Central memory CD4-positive, alpha-beta T cell (primary cell): ENCODE data around the gene MED7.

ENCODE experiments used
- DNase-seq: peaks from one replicate; pipeline ENCODE4 v3.0.0; 2022

Gene MED7

DNA sequence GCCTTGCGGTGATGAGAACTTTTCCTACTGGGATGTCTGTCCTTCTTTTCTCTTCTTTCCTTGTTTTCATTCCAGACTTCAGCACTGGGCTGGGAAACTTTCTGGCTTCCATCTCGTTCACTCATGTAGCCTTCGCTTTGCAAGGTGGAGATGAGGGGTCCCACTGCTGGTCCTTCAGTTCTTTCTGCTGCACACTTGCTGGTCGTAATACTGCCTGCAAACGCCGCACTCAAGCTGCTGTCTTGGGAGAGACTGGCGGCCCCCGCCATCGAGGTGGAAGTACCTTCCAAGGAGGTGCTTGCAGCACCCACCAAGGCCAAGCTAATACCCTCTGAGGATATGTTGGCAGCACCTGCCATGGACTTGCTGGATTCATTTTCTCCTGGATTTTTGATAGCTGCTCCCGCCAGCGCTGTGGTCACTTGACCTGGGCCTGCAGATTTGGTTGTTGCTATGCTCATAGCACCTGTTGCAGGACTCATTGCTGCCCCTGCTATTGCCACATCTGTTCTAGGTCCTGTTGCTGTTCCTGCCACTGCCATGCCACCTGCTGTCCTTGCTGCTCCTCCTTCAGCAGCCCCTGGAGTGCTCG lies 20.4 kb upstream of the MED7 start:
- DNase-seq = no peak

DNA sequence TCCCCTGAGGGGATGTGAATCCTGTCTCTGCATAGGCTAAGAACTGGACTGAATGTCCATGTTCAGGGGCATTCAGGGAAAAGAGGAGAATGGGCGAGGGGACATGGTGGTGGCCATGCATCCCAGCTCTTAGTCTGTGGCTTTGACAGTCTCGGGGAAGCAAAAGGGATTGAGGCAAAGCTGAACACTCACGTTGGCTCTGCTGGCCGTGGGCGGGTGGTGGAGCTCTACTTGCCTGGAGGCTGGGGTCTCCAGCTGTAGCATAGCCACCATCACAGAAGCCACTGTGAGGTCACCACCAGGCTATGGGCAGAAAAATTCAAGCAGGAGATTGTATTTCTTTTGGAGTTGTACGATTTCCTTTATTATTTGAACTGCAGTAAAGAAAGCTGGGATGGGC lies 19.3 kb upstream of the MED7 start:
- DNase-seq = no peak

DNA sequence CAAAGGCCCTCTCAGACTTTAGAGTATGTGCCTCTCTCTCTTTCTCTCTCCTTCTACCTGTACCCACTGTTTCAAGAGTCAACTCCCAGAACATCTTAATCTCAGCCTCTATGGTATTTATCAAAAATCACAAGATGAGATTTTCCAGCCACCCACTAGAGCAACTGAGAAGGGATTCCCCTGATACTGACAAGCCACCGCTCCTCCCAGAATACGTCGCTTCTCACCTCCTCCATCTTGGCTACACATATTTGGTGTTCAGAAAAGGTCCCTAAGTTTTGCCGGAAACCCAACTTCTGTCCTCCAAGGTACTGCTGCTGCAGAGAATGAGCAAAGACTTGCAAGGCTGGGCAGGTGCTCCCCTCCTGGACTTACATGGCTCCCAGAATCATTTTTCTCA lies 17.3 kb upstream of the MED7 start:
- DNase-seq = peak; percentile 65

DNA sequence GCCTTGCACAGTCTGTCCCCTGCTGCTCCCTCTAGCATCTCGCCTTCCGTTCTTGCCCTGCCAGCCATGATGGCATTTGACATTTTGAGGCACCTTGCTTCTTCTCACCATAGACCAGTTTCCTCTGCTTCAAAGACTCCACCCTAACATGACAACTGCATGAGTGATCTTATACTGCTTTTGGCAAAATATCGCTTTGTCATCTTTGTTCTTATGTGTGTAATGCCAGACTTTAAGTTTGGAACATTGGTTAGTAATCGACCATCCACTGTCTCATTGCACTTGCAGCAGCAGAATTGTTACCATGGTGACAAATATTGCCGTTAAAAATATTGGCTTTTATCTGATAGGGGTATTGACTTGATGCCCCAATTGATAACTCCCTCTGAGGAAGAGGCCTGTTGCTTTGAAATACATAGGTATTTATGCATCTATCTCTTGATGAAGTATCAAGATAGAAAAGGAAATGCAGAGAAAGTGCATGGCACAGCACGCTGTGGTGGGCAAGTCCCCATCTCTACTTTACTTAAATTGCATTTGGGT lies 16.6 kb upstream of the MED7 start:
- DNase-seq = peak; percentile 83

DNA sequence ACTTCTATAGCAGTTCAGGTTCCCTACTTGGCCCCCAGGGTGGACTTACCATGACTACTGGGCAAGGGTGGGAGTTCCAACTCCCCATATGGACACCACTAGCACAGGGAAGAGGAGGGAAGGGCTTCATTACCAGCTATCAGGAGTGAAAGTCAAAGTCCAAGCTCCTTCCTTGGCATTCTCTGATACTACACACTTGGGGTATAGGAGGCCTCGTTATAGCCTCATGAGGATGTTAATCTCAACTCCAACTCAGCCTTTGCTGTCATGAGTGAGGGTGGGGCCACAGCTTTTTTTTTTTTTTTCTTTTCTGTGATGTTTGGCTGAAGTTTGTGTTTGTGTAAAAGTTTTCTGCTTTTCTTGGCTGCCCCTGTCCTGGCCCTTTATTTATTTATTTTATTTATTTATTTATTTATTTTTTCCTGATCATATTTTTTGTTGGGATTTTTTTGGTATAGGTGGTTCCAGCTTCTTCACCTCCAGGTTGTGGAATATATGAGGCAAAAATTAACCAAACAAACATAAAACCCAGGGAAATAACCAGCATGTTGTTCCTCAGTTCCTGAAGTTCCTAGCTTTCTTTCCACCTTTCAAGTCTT lies 14.7 kb upstream of the MED7 start:
- no peak for DNase-seq

DNA sequence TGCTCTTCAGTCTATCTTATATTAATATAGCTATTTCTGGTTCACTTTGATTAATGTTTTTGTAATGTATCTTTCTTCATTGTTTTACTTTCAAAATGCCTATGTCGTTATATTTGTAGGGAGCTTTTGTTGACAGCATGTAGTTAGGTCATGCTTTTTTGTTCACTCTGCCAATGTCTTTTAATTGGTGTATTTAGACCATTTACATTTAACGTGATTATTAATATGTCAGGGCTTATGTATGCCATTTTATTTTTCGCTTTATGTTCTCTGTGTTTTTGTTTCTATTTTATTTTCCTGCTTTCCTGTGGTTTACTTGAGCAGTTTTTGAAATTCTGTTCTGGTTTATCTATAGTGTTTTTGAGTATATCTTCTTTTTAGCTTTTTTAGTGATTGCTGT lies 12.6 kb upstream of the MED7 start:
- no peak for DNase-seq

DNA sequence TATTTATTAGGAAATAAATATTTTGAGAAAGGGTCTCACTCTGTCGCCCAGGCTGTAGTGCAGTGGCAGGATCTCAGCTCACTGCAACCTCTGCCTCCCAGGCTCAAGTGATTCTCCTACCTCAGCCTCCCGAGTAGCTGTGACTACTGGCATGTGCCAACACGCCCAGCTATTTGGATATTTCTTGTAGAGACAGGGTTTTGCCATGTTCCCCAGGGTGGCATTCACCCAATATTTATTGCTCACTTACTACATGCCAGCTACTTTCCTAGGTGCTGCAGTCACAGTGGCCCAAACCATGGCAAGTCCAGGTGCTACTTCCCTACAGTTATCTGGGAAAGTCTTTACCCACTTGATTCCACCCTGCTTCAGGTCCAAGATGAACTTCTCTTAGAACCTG lies 8.3 kb upstream of the MED7 start:
- no peak for DNase-seq

DNA sequence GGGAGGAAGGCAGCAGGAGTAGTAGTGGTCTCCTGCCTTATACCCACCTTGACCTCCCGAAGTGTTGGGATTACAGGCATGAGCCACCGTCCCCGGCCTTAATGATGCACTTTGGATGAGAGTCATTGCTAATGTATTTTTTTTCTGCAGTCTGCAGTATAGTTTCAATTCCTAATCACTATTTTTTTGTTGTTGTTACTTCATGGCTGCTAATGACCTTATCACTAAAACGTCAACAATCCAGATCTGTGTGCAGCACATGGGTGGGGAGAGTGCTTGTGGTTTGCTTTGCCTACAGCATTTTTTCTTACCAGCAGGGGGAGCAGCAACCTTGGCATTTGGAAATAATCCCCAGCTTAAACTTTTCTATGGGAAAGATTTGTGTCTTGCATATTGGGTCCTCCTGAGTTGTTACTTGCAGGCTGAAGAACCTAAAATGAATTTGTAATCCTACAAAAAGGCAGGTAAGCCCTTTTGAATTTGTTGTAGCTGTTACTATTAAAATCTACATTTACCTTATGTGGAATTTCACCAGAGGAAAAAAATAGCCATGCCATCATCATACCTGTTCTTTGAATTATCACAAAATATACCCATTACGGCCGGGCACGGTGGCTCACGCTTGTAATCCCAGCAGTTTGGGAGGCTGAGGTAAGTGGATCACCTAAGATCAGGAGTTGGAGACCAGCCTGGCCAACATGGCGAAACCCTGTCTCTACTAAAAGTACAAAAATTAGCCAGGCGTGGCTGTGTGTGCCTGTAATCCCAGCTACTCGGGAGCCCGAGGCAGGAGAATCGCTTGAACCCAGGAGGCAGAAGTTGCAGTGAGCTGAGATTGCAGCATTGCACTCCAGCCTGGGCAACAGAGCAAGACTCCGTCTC lies 6.3 kb upstream of the MED7 start:
- peak; percentile 80 for DNase-seq

DNA sequence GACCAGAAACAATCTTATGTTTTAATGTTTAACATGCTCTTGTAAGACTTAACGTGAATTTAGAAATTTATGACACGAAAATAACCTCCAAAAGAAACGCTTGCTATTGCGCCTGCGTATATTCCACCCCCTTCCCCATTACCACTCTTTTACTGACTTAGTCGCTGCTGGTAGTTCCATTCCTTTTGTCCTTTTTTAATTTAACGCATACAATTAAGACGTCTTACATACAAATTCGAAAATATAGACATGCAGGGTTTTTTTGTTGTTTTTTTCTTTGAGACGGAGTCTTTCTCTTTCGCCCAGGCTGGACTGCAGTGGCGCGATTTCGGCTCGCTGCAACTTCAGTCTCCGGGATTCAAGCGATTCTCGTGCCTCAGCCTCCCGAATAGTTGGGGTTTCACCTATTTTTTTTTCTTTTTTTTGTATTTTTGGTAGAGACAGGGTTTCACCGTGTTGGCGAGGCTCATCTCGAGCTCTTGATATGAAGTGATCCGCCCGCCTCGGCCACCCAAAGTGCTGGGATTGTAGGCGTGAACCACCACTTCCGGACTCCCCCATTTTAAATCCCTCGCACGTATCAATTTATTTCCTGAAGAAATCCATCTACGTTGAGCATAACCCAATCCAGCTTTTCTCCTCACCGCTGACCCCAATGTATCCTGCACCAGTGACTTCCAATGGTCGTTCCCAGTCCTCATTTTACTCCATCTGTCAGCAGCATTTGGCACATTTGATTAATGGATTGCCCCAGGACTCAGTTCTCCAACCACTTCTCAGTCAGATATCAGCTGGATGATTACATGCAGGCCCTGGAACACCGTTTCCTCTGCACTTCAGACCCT lies 684 bp upstream of the MED7 start:
- no peak for DNase-seq

DNA sequence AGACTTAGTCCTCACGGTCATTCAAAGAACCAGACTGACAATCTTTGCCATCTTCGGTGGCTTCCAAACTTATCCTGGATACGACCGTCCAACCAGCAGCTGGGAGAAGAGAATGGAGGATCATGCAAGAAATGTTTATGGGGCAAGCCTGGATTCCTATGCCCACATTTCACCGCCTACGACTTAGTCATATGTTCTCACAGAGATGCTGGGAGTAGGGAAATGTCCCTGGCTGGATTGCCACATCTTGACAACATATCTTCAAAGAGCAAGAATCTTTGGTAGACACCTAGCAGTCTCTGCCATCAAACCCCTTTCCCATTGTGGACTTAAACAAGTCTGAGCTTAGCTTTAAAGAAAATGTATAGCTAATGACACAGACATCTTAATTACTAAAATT lies 5.0 kb downstream of the MED7 start:
- DNase-seq = no peak

DNA sequence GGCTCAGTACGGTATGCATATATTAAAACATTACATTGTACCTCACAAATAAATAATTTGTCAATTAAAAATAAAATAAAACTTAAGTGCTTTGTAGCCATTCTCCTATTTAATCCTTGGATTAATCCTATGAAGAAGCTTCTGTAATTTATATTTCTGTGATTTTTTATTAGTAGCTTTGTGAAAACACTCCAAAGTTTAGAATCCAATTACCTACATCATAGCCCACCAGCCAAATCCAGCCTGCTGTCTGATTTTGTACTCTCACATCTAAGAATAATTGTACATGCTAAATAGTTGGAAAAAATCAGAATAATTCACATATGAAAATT lies 10.4 kb downstream of the MED7 start:
- no peak for DNase-seq

DNA sequence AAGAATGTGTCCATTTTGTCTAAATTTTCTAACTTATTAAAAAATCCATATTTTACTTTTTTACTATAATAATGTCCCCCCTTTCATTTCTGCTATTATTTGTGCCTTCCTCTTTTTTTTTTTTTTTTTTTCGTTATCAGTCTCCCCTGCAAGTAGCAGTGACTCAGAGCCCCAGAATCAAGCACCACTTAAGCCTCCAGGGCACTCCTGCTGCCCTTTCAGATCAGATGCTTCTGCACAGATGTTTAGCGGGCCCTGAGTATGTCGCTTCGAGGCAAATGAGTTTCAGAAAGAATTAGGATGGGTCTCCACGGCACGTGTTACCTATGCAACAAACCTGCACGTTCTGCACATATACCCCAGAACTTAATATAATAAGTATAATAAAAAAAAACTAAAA lies 11.7 kb downstream of the MED7 start:
- DNase-seq = no peak

DNA sequence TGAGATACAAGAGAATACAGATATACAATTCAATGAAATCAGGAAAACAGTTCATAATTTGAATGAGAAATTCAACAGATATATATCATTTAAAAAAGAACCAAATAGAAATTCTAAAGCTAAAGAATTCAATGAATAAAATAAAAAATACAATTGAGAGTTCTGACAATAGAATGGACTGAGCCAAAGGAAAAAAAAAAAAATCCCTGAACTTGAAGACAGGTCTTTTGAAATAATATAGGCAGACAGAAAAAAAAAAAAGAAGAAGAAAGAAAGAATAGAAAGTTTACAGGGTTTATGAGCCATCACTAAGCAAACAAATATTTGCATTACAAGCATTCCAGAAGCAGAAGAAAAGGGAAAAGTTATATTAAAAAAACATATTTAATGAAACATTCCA lies 21.0 kb downstream of the MED7 start:
- DNase-seq = no peak

DNA sequence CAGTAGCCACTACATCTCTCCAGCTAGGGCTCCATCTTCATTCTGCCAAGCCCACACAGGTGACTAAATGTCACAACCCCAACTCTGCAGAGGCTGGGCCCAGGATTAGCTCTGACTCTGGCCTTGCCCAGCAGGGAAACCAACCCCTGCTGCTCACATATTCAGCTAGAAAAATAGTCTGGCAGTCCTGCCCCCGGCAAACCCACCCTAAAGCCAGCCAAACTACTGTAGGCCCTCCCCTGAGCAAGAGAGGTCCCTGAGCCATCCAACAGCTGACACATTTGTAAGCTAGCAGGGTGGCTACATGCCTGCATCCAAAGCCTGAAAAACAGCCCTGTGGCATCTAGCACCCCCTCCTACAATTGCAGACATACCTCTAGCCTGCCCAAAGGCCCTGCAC lies 22.6 kb downstream of the MED7 start:
- no peak for DNase-seq

DNA sequence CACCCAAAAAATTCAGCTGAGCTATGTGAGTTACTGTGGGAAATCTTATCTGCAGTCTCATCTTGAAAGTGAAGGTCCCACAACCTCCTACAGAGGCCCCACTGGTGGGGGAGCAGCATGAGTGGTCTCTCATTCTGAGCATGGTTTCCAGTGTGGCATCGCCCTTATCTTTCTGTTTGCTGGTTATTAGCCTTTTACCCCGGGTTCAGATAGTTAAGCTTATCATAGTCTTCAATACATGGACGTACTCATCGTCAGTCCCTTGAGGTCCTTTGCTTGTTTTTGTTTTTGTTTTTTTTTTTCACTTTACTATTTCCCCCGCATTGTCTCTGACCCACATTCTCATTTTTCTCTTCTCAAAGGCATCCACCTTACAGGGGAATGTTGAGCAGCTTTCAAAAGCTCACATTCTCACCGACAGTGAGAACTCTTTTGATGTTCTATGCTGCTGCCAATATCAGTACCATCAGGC lies 26.1 kb downstream of the MED7 start:
- DNase-seq = no peak

DNA sequence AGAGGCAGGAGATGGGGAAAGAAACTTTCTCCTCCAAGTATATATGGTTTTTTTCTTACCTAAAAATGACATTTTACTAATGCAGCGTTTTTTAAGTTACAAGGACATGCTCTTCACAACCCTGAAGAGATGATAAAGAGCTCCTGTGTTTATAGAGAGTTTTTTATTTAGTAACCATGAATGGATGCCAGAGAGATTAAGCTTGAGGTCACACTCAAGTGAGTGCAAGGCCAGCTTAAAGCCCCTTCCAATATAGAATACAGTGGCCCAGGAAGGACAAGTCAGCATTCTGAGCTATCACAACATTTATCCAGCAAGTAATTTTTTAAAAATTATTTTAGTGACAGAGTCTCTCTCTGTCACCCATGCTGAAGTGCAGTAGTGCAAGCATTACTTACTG lies 27.2 kb downstream of the MED7 start:
- no peak for DNase-seq

DNA sequence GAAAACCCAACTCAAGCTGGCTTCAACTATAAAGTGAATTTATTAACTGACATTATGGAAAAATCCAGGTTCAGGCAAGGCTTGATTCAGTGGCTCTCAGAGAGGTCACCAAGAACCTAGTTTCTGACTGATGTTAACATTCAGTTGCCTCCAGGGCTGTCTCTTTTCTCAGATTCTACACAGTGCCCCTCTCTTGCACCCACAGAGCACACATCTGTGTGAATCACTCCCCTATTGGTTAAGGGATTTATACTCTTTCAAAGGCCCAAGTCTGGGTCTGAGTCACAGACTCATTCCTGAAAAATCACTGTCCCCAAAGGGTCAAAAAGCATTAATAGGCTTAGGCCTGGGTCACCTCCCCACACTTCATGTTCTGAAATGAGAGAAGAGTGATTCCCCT lies 27.7 kb downstream of the MED7 start:
- DNase-seq = no peak

DNA sequence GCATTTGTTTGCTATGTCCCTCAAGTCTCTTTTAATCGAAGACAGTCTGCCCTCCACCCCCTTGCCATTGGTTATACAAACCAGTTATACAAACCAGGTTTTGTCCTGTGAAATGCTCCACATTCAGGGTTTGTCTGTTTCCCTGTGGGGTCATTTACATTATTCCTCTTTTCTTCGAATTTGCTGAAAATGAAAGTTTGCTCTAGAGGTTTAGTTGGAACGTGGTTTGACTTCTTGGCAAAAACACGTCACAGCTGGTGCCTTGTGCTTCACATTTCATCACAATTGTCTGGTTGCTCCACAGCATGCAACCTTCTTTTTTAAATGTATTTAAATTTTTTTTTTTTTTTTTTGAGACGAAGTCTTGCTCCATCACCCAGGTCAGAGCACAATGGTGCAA lies 29.7 kb downstream of the MED7 start:
- DNase-seq = no peak

DNA sequence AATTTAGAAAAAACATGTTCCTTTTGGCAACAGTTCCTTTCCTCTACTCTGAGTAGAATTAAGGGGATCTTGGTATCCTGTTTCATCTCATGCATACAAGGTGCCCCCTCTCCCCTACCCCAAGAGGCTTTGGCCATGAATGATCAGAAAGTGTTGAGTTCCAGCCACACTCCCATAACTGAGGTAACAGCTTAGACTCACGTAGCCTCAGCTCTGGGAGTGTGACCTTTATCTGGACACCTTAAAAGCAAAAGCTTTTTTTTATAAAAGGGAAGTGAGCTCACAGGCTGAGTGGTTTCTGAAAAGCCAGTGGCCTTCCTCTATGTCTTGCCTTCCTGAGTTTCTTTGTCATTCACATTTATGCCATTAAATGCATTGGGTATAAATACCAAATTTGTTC lies 32.9 kb downstream of the MED7 start:
- DNase-seq = peak; percentile 19

DNA sequence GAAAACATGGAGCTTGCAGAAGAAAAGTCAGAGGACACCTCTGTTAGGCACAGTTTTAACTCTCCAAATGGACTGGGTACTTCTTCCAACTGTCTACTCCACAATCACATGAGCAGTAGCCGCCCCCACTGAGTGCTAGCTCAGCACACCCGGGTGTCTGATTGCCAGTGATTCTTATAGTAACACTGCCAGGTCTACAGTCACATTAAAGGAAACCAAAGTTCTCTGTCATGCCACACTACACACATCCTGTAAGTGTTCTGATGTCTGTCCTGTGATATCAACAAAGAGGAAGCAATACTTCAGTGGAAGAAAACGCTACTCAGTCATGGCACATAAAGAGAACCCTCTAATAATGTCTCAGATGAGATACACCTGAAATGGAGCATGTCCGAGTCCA lies 33.7 kb downstream of the MED7 start, which contains the start of gene HAVCR2:
TSS of gene HAVCR2 (minus strand) at position 69 of the 400 bp plus-strand sequence. CDS start at position 8, 61 bp downstream.
- peak; percentile 52 for DNase-seq

DNA sequence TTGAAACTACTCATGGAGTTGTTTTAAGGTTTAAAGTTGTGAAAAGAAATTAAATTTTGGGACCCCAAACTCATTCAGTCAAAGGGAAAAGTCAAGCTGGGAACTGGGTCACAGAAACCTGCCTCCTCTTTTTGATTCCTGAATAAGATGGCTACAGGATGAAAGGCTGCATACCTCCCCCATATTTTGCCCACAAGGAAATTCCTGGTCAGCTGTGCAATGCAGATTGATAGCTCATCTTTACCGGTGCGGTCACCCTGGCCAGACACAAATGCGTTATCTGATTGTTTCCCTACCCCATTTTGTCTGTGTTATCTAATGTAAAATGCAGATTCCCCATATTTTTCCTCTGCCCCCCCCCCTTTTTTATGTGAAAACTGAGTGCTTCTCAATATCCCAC lies 35.2 kb downstream of the MED7 start:
- no peak for DNase-seq

DNA sequence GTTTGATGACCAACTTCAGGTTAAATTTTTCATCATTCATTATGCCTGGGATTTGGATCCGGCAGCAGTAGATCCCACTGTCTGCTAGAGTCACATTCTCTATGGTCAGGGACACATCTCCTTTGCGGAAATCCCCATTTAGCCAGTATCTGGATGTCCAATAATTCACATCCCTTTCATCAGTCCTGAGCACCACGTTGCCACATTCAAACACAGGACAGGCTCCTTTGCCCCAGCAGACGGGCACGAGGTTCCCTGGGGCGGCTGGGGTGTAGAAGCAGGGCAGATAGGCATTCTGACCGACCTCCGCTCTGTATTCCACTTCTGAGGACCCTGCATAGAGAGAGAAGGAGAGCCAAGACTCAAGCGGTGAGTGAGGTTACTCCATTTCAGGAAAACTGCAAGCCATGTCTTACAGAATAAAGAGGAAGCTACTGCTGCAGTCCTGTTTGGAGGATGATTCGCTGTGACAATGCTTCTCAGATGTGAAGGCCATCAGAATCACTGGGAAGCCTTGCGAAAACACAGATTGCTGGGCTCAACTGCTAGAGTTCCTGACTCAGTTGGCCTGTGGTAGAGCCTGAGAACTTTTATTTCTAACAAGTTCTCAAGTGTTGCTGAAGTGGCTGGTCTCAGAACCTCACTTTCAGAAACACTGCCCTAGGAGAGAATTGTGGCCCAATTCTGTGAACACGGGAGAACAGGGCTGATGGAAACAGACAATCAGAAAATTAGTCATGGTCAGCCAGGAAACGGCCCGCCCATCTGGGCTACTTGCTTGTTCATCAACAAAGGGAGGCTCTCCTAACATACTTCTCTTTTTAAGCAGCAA lies 35.8 kb downstream of the MED7 start:
- DNase-seq = no peak
